Non-pigmented ciliary epithelial cell (primary cell): ENCODE data around the gene PEG3.

Source experiments
- DNase-seq: peaks from one replicate; pipeline ENCODE4 v3.0.0-alpha.2; 2010; ENCODE audit warnings: low read depth

Gene PEG3

GRCh38 chr19:56838909-56839651 lies 1.4 kb downstream of the PEG3 start:
- DNase-seq = peak; percentile 40

- DNase-seq = no peak
Observed at GRCh38 chr19:56838024-56838908, 2.3 kb downstream of the PEG3 start.

GRCh38 chr19:56837492-56838023 lies 3.0 kb downstream of the PEG3 start:
- DNase-seq = no peak

GRCh38 chr19:56837004-56837403 lies 3.5 kb downstream of the PEG3 start:
- DNase-seq = no peak

GRCh38 chr19:56836059-56836458 lies 4.5 kb downstream of the PEG3 start:
- DNase-seq = no peak

- no peak for DNase-seq
Observed at GRCh38 chr19:56835401-56835800, 5.1 kb downstream of the PEG3 start.

- no peak for DNase-seq
Observed at GRCh38 chr19:56834564-56835375, 5.8 kb downstream of the PEG3 start.

GRCh38 chr19:56832352-56832928 lies 8.1 kb downstream of the PEG3 start:
- DNase-seq = no peak

- DNase-seq = no peak
Observed at GRCh38 chr19:56831255-56831654, 9.3 kb downstream of the PEG3 start.

- DNase-seq = no peak
Observed at GRCh38 chr19:56829596-56829995, 10.9 kb downstream of the PEG3 start.

- no peak for DNase-seq
Observed at GRCh38 chr19:56827708-56828107, 12.8 kb downstream of the PEG3 start.

GRCh38 chr19:56823956-56824355 lies 16.6 kb downstream of the PEG3 start:
- no peak for DNase-seq

GRCh38 chr19:56823417-56823816 lies 17.1 kb downstream of the PEG3 start:
- DNase-seq = no peak

- no peak for DNase-seq
Observed at GRCh38 chr19:56822755-56823154, 17.8 kb downstream of the PEG3 start.

GRCh38 chr19:56821675-56822074 lies 18.9 kb downstream of the PEG3 start:
- DNase-seq = no peak

- DNase-seq = no peak
Observed at GRCh38 chr19:56821209-56821608, 19.3 kb downstream of the PEG3 start.

- no peak for DNase-seq
Observed at GRCh38 chr19:56819166-56819565, 21.4 kb downstream of the PEG3 start.

- no peak for DNase-seq
Observed at GRCh38 chr19:56814656-56815055, 25.9 kb downstream of the PEG3 start.

GRCh38 chr19:56813531-56813930 lies 27.0 kb downstream of the PEG3 start:
- no peak for DNase-seq

GRCh38 chr19:56811480-56811879 lies 29.0 kb downstream of the PEG3 start:
- no peak for DNase-seq

- DNase-seq = no peak
Observed at GRCh38 chr19:56810260-56810659, 30.3 kb downstream of the PEG3 start.
